Activated CD8-positive, alpha-beta memory T cell treated with anti-CD3 and anti-CD28 coated beads for 48 hours (primary cell): Measurements from ENCODE around the gene FAM149B1.
"Not testable (repeated sequence)": the region's sequence is repeated elsewhere in the genome, so short reads cannot be mapped to it uniquely, and the experiment has no call there.

Source experiments
- DNase-seq, 3 experiments: peaks; one replicate each; pipeline ENCODE4 v3.0.0-alpha.2; 2020; ENCODE audit warnings: low read depth in 2 of 3, low spot score in 2 of 3

The FAM149B1 gene

DNA sequence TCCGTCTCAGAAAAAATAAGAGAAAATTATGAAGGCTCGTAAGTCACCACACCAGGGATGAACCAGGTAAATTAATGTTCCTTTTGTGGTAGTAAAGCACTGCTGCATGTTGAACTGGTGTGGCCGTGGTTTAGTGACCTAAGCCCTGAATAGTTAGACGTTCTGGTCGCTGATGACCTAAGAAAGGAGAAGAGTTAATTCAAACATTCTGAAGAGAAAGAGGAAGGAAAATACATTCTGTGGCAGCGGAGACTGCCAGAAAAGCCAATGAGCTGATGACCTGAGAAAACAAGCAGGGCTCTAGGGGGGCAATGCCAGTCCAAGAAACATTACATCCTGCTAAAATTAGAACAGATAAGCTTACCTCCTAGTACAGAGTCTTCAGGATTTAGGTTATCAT is 61.6 kb downstream of the FAM149B1 start:
- no peak for DNase-seq

DNA sequence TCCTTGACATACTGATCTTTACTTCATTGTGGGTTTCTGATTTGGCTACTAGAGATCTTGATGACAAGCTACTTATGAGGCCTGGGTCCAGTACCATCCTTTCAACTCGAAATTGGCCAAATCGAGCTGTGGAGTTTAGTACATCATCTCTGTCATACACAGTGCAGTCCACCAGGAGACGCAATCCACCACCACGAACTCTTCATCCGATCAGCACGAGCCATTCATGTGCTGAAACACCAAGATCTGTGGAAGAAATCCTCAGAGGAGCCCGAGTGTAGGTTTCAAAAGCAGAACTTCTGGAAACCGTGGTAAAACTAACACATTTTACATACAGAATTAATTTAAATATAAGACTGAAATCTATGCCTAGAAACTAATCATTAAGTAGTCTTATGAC is 65.0 kb downstream of the FAM149B1 start:
- no peak for DNase-seq

DNA sequence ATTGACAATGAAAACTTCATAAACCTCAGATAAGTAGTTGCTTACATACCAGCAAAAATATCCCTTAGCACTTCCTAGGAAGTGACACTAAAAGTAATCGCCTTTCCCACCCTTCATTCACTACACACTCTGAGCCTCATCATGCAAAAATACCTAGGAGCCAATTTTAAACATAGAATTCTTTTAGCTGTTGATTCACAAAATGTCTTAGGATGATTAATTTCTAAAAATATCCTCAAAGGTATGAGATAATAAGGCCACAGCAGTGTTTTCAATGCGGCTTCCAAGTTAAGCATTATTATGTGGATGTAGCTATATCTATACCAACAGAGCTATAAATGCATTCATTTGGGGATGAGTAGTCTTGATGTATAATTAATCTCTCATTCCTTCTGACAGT is 66.0 kb downstream of the FAM149B1 start:
- DNase-seq = no peak

DNA sequence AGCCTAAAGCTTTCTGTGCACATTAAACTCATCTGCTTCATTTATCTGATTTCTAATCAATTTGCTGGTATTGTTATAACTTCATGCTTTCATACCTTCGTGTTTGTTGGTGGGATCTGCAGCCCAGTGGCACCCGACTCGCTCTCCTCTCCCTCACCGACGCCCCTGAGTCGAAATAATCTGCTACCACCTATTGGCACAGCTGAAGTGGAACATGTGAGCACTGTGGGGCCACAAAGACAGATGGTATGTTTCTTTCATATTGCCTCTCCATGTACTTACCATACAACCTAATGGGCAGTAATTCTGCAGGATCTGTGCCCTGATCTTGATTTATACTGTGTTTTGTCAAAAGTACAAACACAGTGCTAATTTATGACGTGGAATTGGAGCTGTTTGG is 66.8 kb downstream of the FAM149B1 start:
- no peak for DNase-seq

DNA sequence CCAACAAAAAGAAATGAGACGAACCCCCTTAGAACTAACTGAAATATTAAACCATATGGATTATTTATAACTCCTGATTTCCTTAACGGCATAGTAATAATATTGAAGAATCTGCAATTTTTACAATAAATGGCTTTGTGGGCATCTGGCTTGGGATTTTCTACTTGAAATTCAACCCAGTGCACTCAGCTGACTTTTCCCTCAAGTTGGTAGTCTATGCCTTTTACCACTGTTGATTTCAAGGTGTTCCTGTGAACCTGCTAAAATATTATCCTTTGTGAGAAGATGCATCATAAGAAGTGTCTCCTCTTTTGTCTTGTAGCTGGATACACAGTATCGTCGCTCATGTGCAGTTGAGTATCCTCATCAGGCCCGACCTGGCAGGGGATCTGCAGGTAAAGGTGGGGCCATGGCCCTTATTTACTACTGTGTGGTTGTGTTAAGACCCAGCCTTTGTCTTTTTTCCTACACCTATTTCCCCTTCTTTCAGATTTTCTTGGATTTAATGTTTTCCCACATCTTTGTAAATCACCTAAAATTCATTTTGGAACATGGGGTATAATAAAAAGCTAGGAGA is 71.2 kb downstream of the FAM149B1 start:
- no peak for DNase-seq

DNA sequence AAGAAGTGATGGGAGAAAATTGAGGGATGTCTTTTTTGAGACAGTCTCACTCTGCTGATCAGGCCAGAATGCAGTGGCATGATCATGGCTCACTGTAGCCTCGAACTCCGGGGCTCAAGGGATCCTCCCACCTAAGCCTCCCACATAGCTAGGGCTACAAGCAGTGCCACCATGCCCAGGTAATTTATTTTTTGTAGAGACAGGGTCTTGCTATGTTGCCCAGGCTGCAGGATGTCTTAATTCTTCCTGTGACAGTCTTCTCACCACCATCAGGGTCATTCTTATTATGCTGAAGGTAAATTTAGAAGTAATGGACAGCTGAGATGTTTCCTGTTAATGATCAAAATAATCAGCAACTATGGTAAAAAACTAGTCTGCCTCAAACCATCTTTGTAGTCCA is 72.0 kb downstream of the FAM149B1 start:
- DNase-seq = no peak

DNA sequence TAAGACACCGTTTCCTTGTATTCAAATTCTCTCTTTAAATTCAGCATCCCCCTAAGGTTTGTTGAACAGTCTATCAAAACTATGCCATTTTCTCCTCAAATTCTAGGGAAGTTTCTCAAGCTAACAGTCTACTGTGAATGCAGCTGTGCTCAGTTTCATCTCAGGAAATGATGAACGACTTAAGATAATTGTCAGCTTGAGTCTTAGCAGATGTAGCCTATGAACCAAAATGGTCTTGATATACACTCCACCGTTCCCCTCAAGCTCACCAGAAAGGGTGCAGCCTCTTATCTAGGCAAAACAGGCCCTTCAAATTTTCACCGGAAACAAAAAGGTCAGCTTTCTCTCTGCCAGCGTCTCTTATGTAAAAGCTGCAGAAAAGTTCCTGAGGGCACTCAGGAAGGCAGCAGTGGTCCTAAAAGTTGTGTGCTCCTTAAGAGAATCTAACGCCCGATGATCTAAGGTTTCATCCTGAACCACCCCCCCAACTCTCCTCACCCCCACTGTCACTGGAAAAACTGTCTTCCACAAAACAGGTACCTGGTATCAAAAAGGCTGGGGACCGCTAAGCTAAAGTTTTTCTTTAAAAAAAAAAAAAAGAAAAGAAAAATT is 77.1 kb downstream of the FAM149B1 start:
- DNase-seq = no peak

DNA sequence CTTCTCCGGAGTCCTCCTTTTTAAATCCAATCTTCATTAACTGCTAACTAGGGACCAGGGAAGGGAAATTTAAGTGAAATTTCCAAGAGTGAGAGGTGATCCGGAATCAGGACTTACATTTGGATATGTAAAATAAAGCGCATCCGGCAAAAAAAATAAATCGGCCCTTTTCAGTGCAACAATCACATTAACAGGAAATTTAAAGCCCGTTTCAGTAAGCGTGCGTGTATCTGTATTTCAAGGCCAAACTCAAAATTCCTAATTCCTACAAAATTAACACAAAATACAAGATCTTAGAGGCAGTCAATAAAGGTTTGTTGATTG is 78.4 kb downstream of the FAM149B1 start:
- DNase-seq = no peak

DNA sequence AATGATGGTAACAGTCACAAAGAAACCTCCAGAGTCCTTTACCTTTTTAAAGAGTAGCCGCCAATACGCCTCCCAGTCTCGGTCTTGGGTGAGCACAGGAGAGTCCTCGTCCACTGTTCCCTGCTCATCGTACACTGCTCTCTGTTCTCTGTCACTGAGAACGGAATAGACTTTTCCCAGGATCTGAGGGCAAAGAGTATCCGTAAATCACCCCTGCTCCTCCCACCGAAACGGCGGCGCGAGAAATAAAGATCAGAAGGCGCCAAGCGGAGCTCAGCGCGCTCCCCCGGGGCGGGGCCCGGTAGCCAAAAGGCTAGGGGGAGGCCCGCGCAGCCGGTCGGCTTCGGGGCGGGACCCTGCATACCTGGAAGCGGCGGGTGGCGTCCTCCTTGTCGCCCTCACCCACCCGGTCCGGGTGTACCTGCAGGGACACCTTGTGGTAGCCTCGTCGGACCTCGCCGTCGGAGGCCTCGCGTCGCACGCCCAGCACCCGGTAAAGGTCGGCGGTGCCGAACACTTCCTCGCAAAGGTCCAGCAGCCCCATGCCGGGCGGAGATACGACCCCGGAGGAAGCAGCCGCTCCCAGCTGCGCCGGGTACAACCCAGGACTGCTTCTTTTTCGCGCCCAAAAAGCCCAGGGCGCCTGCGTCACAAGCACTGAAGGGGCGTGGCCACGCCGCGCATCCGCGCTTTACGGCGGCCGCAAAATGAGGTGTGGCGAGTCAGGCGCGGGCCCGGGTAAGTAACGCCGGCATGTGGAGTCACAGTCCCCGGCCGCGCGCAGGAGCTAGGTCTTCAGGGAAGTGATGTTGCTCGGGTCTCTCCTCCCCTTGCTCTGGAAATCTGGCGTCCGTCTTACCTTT is 79.0 kb downstream of the FAM149B1 start, which contains the start of gene DNAJC9:
TSS of gene DNAJC9 (minus strand) at position 610 of the 863 bp plus-strand sequence. CDS start at position 544, 66 bp downstream.
- peak; percentile 96 to 98 (median 97) for DNase-seq

DNA sequence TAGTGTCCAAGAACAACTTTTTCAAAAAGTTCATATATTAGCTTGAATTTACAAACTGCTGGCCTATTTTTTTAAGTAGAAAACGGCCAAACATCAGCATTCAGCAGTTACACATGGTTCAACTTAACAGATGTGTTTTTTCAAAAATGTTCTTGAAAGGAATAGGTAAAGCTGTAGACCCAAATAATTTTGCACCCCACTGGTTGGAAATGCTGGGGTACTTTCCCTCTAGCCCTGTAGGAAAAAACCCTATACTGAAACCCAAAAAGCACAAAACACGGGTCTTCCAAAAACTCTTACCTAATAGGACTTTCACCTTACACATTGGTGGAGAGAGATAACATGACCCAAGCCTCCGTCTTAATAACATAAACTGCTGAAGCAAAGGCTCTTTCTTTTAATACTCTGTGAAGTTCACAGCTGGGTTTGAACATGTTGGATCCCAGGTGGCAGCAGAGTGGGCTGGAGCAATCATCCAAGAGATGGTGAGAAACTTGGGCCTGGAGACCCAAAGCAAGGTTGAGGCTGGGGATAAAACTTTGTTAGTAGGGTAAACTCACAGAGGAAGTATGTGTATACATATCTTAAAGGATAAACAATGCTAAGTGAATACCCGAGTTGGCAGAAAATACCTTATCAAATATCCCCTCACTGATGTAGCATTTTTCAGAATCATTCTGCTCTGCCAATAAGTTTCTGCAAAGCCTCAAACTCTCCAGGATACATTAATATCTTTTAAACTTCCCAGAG is 79.8 kb downstream of the FAM149B1 start:
- DNase-seq = no peak

DNA sequence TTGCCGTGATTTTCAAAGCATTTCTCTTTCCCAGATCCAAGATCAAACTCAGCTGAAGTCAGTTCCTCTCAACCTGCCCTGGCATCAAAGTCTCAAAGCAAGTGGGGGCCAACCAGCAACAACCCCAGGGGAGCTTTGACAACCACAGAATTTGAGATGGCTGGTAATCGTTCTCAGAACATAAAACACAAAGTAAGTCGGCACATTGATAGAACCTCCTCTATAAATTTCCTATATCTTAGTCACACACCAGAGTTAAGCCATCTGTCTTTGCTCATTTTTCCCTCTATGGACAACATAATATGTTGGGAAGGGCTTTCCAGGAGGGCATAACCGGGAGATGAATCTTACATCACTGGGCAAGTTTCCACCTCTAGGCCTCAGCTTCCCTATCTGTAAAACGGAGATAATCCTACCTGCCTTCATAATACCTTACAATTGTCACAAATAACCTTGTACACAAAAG is 80.4 kb downstream of the FAM149B1 start:
- DNase-seq = no peak

DNA sequence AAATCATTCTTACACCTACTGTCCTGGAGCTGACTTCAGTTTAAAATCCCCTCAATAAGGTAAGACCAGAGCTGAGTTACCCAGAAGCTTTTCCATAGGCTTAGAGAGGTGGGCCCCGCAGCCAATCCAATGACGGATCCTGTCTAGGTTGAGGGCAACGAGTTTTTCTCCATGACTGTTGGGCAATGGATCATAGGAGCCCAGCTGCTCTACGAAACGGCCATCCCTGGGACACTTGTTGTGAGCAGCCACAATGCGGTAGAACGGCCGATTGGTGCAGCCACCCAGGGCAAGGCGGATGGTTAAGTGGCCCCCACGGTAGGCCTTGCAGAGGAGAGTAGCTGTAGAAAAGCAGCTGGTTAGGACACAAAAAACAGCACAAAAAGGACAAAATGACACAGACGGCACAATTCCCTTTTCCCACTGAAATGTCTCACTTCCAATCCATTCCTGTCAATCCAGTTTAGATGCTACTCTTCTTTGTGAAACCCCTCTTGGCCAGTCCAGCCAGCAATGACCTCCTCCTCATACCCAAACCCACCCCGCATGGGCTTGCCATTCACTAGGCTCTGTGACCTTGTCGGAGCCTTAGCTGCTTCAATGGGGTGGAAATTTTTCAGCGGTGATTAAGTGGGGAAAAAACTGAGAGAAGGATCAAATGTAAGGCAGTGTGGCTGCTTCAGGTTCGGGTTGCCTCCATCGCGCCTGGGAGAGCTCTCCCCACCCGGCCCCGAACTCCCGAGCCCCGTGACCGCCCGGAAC is 83.9 kb downstream of the FAM149B1 start:
- no peak for DNase-seq

DNA sequence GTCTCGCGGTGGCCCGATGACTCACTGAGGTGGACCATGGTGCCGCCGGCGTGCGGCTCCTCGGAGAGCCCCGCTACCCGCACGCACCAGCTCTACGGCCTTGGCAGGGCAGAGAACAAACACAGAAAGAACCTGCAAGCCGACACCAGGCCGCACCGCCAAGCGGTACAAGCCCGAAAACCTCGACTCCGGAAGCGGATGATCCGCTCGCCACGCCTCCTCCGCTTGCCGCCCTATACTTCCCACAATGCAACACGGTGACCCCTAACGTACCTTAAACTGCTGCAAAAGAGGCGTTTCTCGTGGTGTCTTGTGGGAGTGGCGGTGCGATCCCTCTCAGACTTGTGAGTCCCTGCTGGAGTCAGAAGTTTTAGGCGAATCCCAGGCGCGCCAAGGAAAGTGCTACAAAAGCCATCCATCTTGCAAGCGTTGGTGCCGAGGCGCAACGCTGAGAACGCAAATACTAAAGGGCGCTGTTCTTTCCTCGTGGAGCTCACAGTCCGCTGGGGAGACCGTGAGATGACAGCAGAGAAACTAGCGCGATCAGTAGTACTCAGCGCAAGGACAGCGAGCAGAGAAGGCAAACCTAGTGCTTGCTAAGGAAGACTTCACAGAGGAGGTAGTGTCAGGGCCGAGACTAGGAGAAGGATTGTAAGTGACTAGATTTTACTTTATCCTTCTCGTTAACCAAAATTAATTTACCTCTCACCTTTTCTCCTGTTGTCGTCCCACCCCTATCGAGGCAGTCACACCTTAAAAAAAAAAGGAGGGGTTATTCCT is 84.7 kb downstream of the FAM149B1 start, which contains the start of gene MRPS16:
TSS of gene MRPS16 (minus strand) at position 200 of the 780 bp plus-strand sequence. CDS start at position 38, 162 bp downstream.
- DNase-seq = peak; percentile 74 to 82 (median 78)

DNA sequence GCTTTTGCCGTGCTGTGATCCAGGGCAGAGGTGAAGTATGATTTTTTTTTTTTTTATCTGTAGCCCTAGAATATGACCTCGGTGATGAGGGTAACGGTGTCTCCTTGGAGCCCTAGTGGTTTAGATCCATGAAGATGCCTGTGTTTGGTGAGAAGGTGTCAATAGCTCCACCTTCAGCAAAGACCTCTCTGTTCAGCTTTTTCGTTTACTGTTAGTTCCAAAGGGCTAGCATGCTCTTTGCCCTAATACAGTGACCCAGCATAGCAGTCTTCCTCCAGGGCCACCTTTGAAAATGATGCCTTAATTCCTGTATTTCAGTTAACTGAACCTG is 85.3 kb downstream of the FAM149B1 start:
- DNase-seq = no peak

DNA sequence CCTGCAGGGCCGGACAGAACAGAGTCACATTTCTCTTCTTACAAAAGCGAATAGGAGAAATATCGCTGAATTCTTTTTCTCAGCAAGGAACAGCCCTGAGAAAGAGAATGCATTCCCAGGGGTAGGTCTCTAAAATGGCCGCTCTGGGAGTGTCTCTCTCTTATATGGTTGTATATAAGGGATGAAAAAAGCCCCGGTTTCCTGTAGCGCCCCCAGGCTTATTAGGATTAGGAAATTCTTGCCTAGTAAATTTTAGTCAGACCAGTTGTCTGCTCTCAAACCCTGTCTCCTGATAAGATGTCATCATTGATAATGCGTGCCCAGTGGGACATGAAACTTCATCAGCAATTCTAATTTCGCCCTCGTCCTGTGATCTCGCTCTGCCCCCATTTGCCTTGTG is 90.7 kb downstream of the FAM149B1 start:
- not testable (repeated sequence) for DNase-seq

DNA sequence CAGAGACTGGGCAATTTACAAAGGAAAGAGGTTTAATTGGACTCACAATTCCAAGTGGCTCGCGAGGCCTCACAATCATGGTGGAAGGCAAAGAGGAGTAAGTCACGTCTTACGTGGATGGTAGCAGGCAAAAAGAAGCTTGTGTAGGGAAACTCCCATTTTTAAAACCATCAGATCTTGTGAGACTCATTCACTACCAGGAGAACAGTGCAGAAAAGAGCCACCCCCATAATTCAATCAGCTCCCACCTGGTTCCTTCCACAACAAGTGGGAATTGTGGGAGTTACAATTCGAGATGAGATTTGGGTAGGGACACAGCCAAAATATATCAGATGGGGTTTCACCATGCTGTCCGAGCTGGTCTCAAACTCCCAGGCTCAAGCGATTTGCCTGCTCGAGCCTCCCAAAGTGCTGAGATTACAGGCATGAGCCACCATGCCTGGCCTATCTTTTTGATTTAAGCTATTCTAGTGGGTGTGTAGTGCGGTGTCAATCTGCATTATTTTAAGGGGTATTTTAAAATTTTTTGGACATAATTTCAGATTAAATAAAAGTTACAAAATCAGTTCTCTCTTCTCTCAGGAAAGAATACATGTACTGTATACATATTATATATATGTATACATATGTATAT is 93.6 kb downstream of the FAM149B1 start:
- DNase-seq = no peak

DNA sequence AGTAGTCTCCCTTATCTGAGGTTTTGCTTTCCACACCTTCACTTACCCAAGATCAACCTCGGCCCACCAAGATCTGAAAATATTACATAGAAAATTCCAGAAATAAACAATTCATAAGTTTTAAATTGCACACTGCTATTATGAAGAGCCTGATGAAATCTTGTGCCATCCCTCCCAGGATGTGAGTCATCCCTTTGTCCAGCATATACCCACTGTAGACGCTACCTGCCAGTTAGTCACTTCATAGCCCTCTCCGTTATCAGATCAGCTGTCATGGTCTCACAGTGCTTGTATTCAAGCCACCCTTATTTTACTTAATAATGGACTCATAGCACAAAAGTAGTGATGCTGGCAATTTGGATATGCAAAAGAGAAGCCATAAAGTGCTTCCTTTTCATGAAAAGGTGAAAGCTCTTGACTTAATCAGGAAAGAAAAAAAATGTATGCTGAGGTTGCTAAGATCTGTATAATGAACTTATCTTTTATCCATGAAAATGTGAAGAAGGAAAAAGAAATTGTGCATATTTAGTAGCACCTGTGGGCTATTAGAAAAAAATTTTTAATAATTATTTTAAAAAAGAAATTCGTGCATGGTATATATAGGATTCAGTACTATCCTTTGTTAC is 94.3 kb downstream of the FAM149B1 start:
- no peak for DNase-seq

DNA sequence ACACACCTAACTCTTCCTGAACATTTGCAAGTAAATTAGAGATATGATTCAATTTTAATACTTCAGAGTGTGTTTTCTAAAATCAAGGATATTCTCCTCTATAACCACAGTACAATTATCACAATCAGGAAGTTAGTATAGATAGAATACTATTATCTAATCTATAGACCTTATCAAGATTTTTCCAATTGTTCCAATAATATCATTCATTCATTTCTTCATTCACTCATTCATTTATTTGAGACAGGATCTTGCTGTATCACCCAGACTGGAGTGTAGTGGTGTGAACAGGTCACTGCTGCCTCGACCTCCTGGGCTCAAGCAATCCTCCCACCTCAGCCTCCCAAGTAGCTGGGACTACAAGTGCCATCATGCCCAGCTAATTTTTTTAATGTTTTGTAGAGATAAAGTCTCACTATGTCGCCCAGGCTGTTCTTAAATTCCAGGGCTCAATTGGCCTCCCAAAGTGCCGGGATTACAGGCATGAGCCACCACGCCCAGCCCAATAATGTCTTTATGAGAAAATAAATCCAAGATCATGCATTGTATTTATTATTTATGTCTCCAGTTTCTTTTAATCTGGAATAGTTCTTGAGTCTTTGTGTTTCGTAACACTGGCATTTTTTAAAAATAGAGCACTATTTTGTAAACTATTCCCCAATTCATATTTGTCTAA is 95.1 kb downstream of the FAM149B1 start:
- no peak for DNase-seq
